ENCODE results near the gene UBXN11.

Gene UBXN11

DNA sequence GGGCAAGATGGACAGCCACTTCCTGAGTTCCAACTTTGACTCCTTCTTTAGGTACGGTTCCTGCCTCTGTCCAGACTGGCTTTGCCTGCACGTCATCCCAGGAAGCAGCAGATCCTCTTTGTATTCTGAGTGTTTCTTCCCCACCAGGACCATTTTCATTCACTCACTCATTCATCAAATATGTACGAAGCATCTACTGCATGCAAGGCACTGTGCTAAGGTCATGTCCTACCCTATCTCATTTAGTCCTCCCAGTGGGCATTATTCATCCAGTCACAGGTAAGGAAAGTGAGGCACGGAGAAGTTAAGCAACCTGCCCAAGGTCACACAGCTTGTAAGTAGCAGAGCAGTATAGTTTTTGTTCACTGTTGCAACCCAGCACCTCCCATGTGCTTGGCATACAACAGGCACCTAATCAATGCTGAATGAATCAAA is 33.6 kb upstream of the UBXN11 start:
- intact Hi-C loops (cut with DNase I; ENCODE audit: low total_unique reads) = no loop called here
- Histone ChIP-seq H3K9me3 (no peaks in the 10 kb centered on the region), H3K4me1 (peaks cover 0 to 14% (median 11%) of the 10 kb centered on the region in 4 donors), H3K36me3 (no peaks in the 10 kb centered on the region), H3K27ac (no peak overlapping the region), H3K4me3 (no peak overlapping the region), H3K27me3 (peaks cover 4 to 65% of the 10 kb centered on the region in 2 donors)
- DNase-seq = no peak
- TF ChIP-seq, protein P1, sequence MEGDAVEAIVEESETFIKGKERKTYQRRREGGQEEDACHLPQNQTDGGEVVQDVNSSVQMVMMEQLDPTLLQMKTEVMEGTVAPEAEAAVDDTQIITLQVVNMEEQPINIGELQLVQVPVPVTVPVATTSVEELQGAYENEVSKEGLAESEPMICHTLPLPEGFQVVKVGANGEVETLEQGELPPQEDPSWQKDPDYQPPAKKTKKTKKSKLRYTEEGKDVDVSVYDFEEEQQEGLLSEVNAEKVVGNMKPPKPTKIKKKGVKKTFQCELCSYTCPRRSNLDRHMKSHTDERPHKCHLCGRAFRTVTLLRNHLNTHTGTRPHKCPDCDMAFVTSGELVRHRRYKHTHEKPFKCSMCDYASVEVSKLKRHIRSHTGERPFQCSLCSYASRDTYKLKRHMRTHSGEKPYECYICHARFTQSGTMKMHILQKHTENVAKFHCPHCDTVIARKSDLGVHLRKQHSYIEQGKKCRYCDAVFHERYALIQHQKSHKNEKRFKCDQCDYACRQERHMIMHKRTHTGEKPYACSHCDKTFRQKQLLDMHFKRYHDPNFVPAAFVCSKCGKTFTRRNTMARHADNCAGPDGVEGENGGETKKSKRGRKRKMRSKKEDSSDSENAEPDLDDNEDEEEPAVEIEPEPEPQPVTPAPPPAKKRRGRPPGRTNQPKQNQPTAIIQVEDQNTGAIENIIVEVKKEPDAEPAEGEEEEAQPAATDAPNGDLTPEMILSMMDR (IDR thresholded peaks at IDR 0.05) = no peak

DNA sequence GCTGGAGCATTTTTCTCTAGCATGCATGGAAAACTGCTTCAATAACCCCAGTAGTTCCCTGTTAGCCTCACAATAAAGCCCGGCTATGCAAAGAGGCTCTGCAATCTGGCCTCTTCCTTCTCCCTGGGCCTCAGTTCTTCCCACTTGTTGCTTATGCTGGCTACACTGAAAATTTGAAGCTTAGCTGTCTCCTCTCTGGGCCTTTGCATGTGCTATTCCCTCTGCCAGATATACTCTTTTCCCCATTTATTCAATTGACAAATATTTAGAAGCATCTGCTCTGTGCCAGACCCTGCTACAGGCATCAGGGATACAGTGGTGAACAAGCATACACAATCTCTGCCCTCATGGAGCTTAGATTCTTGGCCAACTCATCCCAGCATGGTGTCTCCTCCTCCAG is 32.2 kb upstream of the UBXN11 start:
- H3K27ac ChIP-seq = no peak overlapping the region
- no peaks in the 10 kb centered on the region for H3K9me3 ChIP-seq
- no peak for DNase-seq
- H3K36me3 ChIP-seq = no peaks in the 10 kb centered on the region
- TF ChIP-seq, protein P1 (IDR thresholded peaks at IDR 0.05) = no peak
- H3K27me3 ChIP-seq = peaks cover 4 to 65% of the 10 kb centered on the region in 2 donors
- intact Hi-C loops (cut with DNase I; ENCODE audit: low total_unique reads) = no loop called here
- H3K4me1 ChIP-seq = peaks cover 0 to 14% (median 11%) of the 10 kb centered on the region in 4 donors
- no peak overlapping the region for H3K4me3 ChIP-seq

- no peak overlapping the region for H3K4me3 ChIP-seq
- H3K4me1 ChIP-seq = peaks cover 0 to 14% (median 11%) of the 10 kb centered on the region in 4 donors
- intact Hi-C loops (cut with DNase I; ENCODE audit: low total_unique reads) = no loop called here
- no peaks in the 10 kb centered on the region for H3K9me3 ChIP-seq
- peaks cover 4 to 63% of the 10 kb centered on the region in 2 donors for H3K27me3 ChIP-seq
- H3K27ac ChIP-seq = no peak overlapping the region
- TF ChIP-seq, protein P1 (IDR thresholded peaks at IDR 0.05) = no peak
- H3K36me3 ChIP-seq = no peaks in the 10 kb centered on the region
- DNase-seq = no peak
These were observed 31.2 kb upstream of the UBXN11 start for GRCh38 chr1:26337625-26338024.

DNA sequence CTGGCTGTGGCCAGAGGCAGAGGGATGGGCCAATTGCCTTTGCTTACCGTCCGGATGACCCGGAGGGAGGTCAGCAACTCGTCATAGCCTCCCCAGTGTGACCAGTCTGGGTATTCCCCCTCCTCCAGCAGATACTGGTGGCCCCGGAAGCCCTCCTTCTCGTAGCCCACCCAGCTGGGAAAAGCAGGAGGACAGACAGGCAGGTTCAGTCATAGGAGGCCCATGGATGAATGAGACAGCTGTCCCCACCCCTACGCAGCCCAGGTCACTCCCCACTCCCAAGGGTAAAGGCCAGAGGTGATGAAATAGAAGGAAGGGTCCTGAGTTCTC is 30.7 kb upstream of the UBXN11 start:
- Histone ChIP-seq H3K27me3 (peaks cover 4 to 63% of the 10 kb centered on the region in 2 donors), H3K36me3 (no peaks in the 10 kb centered on the region), H3K4me3 (no peak overlapping the region), H3K4me1 (peaks cover 0 to 14% (median 11%) of the 10 kb centered on the region in 4 donors), H3K27ac (no peak overlapping the region), H3K9me3 (no peaks in the 10 kb centered on the region)
- TF ChIP-seq, protein P1 (IDR thresholded peaks at IDR 0.05) = no peak
- DNase-seq = no peak
- intact Hi-C loops (cut with DNase I; ENCODE audit: low total_unique reads) = no loop called here

GRCh38 chr1:26336477-26337205 is 30.2 kb upstream of the UBXN11 start:
- DNase-seq = no peak
- no peak overlapping the region for H3K27ac ChIP-seq
- intact Hi-C loops (cut with DNase I; ENCODE audit: low total_unique reads) = no loop called here
- TF ChIP-seq, protein P1 (IDR thresholded peaks at IDR 0.05) = no peak
- peaks cover 4 to 62% of the 10 kb centered on the region in 2 donors for H3K27me3 ChIP-seq
- H3K4me1 ChIP-seq = peaks cover 0 to 14% (median 11%) of the 10 kb centered on the region in 4 donors
- no peaks in the 10 kb centered on the region for H3K36me3 ChIP-seq
- peak overlapping the region; percentile 25 to 45 for H3K4me3 ChIP-seq
- H3K9me3 ChIP-seq = no peaks in the 10 kb centered on the region

Data from tibial artery (tissue), 4 donors.